Cortex of kidney (tissue), 1 donor: ENCODE results near the gene PACRG.
"Not testable (repeated sequence)": the region's sequence is repeated elsewhere in the genome, so short reads cannot be mapped to it uniquely, and the experiment has no call there.

Experiments used
- DNase-seq: peaks from one replicate; lab custom pipeline; 2025; lab: John Stamatoyannopoulos, UW

PACRG gene

GRCh38 chr6:162942866-162943265 lies 215.1 kb downstream of the PACRG start:
- no peak for DNase-seq

- DNase-seq = no peak
Observed at GRCh38 chr6:162943369-162943768, 215.6 kb downstream of the PACRG start.

DNA sequence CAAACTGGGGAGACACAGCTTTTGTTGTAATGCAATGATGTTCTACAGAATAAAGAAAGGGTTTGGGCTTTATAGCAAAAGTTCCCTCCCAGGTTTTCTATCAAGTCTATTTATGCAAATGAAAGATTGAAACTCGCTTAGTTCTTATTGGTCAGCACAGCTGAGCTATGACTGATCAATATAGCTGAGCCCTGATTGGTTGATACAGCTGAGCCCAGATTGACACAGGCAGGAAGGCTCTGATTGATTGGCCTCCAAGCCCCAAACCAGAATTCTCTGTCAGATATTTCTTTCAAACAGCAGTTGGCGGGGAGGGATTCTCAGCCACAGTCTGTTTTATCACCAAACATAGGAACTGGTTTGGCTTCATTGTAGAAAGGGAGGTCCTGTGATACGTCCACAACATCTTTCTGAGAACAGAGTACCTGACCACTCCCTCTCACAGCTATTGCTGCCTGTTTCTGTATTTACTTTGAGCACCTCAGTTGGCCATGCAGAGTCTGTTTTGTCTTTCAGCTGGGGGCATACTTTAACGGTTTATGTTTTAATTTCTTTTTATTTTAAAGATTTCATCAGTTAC lies 223.5 kb downstream of the PACRG start:
- no peak for DNase-seq

GRCh38 chr6:162952423-162952822 lies 224.6 kb downstream of the PACRG start:
- no peak for DNase-seq

DNA sequence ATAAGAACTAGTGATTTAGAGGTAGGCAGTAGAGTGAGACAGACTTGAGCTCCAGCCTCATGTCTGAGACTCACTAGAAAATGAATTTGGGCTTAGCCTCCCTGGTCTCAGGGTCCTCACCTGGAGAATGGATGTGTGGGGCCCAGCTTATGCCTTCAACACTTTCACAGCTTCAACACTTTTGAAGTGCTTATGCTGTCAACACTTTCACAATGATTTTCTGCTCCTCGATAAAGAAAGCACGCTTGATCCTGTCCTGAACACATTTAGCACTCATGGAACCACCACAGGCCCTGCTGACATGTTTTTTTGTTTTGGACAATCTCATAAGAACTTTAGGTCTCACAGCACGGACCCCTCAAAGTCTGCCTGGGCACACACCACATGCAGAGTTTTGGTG lies 229.3 kb downstream of the PACRG start:
- DNase-seq = no peak

DNA sequence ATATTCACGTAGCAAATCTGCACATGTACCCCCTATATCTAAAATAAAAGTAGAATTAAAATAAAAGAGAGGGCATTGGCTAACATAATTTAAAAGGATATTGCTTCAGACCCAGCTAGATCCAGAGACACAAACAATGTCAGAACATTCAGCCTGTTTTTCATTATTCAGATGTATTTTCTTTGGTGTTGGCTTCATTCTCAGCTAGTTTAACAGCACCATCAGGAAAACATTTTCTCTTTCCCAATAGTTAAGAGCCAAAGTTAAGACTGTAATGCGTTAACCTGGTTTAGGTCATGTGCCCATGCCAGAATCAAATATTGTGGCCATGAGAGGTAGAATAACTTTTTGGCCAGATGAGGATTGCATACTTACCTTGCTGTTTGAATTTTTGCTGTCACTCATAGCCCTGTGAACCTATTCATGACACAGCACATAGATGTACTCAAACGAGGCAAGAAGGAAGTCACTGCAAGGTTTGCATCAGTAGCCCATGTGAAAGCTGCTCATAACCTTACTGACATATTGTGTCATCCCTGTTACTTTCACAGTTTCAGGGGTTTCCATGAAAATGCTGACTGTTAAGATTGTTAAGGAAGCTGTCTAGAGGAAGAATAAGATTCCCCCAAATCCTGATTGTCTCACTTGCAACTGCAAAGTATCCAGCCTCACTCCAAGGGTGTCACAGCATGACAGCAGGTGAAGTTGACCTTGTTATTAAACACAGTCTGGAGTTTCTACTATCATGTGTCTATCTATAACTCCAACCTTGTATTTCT lies 233.1 kb downstream of the PACRG start:
- DNase-seq = no peak

DNA sequence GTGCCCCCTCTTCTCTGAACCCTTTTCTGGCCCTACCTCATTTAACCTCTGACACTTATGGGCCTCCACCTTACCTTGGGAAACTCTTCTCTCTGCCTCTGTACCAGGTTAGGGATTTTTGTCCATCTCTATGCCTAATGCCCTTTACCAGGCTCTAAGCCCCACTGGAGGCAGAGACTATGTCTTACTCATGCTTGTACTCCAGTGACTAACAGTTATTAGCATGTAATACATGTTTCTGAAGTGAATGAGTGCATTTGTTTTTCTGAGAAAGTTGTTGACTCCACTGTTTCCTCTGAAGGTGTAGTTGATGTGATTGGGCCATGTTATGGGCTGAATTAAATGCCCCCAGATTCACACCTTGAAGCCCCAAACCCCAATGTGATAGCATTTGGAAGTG lies 234.3 kb downstream of the PACRG start:
- no peak for DNase-seq

GRCh38 chr6:162963861-162964260 lies 236.1 kb downstream of the PACRG start:
- no peak for DNase-seq

DNA sequence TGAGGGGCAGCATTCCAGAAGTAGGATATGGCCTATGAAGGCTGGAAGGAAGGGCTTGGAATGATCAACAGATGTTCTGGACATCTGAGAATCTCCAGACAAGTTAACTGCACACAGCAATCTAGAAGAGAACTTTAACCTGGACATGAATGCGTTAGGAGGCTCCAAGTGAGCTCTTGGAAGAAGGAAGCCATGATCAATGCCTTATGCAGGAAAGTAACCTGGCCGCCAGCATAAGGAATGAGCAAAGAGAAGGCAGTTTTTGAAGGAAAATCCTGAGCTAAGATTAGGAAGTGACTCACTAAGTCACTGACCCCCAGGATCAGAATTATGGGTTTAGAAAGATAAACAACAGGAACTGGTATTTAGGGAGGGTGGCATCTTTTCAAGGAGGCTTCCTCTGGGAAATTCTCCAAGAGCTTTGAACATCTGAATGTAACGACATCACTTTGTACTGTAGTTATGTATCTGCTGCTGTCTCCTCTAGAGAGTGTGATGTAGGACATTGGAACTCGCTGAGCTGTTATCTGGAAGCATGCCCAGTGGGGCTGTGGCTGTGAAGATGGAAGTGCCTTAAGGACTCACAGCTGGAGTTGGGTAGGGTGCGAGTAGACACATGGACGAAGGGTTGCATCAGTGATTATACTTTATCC lies 236.8 kb downstream of the PACRG start:
- DNase-seq = no peak

GRCh38 chr6:162965366-162965765 lies 237.6 kb downstream of the PACRG start:
- DNase-seq = no peak

DNA sequence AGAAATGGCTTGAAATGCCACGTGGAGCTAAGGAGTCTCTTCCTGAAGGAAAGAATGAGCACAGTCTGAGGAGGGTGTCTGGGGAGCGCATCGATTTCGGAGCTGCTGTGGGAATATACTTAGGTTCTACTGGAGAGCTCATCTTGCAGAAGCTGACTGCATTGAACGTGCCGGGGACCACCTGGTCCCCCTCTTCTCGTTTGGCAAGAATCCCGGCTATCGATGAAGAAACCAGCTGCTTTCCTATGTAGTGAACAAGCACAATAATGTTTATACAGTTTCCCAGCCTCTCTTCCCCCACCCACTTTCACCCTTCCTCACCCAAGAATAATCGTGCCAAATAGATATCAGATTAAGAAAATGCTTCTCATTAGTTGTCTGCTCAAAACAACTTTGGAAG lies 242.5 kb downstream of the PACRG start:
- no peak for DNase-seq

DNA sequence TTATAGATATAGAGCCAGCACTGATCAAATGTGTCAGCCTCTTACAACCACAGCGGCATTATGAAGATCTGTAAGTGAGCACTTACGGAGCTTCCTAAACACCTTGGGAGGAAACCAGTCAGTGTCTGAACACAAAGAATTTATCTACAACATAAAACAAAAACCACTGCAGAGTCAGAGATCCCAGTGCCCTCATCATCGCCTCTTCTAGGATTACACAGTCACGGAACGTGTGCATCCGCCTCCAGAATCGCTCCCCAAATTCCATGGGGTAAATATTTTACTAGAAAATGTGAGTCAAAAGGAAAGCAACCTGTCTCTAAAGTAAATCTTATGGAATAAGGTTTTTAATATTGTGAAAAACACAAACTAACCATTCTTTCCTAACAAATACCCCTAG lies 243.6 kb downstream of the PACRG start:
- no peak for DNase-seq

DNA sequence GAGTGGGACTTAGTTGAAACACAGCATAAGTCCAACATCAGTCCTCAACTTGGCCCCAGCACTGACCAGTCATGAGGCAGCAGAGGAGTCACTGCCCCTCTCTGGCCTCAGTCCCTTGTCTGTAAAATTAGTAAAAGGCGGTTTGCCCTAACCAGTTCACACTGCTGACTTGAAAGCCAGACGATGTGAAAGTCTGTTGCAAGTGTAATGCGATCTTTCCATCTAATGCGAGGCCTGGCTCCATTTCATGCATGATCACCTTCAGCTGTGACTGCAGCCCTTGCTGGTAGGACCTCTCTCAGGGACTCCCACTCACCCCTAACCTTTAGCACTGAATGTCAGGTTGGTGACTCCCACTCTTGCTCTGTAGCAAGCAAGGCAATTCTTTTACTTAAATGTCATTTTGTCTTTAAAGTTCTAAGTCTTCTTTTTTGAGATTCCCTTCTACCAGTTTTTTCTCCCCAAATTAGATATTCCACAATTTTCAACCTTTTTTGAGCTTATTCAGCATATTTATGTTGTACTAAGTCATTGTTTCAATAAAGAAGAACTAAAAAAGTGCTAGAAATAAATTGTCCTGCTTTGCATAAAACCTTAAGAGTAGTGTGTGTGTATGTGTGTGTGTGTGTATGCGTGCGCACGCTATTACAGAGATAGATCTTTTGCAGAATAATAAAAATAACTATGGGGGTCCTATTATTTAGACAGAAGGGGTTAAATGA lies 245.5 kb downstream of the PACRG start:
- DNase-seq = no peak

DNA sequence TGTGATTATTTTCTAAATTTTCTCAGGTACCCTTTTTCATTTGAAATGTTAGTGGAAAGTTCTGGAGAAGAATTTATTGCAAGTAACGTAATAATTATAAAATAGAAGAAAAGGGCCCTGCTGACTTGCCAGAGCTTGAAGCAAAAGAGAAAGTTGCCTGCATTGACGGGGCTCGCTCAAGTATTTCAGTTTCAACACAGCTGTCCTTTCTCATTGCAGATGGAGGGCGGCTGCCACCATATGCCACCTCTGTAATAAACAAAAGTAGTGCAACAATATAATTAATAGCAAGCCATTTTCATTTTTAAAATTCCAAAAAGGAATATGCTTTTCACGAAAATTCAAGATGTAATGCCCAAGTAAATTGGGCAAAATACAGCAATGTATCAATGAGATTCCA lies 246.2 kb downstream of the PACRG start:
- DNase-seq = no peak

GRCh38 chr6:162974685-162975084 lies 246.9 kb downstream of the PACRG start:
- no peak for DNase-seq

DNA sequence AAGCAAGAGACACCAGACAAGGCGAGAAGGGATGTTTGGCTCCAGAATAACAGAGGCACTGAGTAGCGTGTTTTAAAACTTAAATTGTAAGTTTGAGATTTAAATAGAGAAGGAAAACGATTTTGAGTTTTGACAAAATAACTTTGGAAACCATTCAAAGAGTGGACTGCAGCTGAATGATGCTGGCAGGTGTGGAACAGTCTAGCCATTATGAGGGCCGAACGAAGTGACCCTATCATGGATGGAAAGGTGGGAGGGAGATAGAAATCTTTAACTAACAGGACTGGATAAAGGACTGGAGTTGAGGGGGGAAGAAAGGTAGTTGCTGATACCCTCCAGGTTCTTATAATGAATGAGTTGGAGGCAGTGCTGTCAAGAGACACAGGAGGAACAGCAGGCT lies 248.4 kb downstream of the PACRG start:
- no peak for DNase-seq

- DNase-seq = not testable (repeated sequence)
Observed at GRCh38 chr6:162983234-162983633, 255.5 kb downstream of the PACRG start.

DNA sequence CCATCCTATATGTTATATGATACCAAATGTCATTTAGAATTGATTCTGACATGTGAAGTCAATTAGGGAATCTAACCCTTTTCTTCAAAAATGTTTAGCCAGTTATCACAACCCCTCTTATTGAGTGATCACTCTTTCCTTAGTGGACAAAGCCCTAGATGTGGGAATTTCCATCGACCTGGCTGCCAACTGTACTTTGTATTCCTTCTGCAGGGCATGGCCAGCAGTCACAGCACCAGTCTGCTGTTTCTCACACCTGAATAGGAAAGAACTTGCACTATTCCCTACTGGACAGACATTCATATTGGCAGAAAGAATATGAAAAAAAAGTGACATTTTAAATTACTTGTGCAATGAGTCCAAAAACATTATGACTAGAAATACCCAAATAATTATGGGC lies 271.0 kb downstream of the PACRG start:
- DNase-seq = no peak

DNA sequence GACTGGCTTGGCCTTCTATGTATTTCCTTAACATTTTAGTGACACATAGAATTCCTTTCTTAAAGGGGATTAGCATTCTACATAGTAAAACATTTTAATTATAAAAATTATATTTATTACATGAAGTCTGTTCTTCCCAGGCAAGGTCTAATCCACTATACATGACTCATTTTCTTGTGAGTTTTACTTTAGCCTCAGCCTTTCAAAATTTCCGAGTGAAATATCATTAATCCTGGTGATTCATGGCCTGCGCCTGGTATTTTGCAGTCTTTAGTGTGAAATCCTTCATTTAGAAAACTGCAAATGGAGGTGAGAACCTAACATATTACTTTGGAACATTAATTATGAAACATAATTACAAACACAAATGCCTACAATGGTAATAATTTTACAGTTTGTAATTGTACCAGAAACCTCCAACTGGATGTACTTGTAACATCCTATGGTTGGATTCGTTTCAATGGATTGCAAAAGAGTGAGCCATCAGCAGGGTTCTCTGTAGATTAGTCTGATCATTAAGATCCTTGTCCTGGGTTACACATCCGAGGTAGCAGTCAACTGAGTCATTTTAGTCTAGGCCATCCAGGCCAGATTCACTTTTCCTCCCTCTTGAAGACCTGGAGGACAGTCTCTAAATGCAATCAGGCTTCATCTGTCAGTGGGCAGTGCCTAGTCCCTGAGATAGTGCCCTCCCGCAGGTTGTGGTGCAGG lies 272.0 kb downstream of the PACRG start:
- no peak for DNase-seq

- DNase-seq = no peak
Observed at GRCh38 chr6:163001330-163001729, 273.6 kb downstream of the PACRG start.

- DNase-seq = no peak
Observed at GRCh38 chr6:163008186-163008585, 280.4 kb downstream of the PACRG start.

GRCh38 chr6:163008626-163009025 lies 280.9 kb downstream of the PACRG start:
- no peak for DNase-seq
